GM06990 (cell line): ENCODE measurements around the gene NAV2.

ENCODE experiments used
- DNase-seq: peaks from one replicate; pipeline ENCODE4 v3.0.0-alpha.2; 2011; ENCODE audit not compliant: insufficient read length; ENCODE audit errors: extremely low read depth
- H3K27me3 ChIP-seq: replicated peaks from 2 replicates; pipeline ENCODE4 v1.6.0; 2011; ENCODE audit warnings: low read length; ENCODE audit not compliant: control insufficient read depth, insufficient read depth
- H3K36me3 ChIP-seq: 2 replicates; pipeline ENCODE4 v1.5.1; 2011; ENCODE audit warnings: low read length; ENCODE audit not compliant: control insufficient read depth, insufficient read depth
- H3K4me3 ChIP-seq: replicated peaks from 2 replicates; pipeline ENCODE4 v1.5.1; 2011; ENCODE audit warnings: low read depth, mild to moderate bottlenecking, control low read depth, low read length
- CTCF ChIP-seq: IDR thresholded peaks from 2 replicates; pipeline ENCODE4 v1.5.1; 2011; ENCODE audit warnings: low read length, control low read depth, mild to moderate bottlenecking, inconsistent platforms; ENCODE audit not compliant: insufficient read depth, poor library complexity, severe bottlenecking

Gene NAV2

GRCh38 chr11:19868871-19869270 lies 156.2 kb downstream of the NAV2 start:
- no peaks in the 10 kb centered on the region for H3K27me3 ChIP-seq
- no peak for TF ChIP-seq CTCF
- no peaks in the 10 kb centered on the region; the same call in 1 of the 2 replicates for H3K36me3 ChIP-seq
- DNase-seq, result no peak
- H3K4me3 ChIP-seq, result no peak overlapping the region

GRCh38 chr11:19869466-19869865 lies 156.8 kb downstream of the NAV2 start:
- no peak overlapping the region for H3K4me3 ChIP-seq
- no peak for TF ChIP-seq CTCF
- no peaks in the 10 kb centered on the region for H3K27me3 ChIP-seq
- no peak for DNase-seq
- no peaks in the 10 kb centered on the region; the same call in 1 of the 2 replicates for H3K36me3 ChIP-seq

GRCh38 chr11:19869946-19870589 lies 157.4 kb downstream of the NAV2 start:
- Histone ChIP-seq H3K27me3 (no peaks in the 10 kb centered on the region), H3K36me3 (no peaks in the 10 kb centered on the region; the same call in 1 of the 2 replicates), H3K4me3 (no peak overlapping the region)
- no peak for TF ChIP-seq CTCF
- no peak for DNase-seq

GRCh38 chr11:19871531-19871930 lies 158.9 kb downstream of the NAV2 start:
- Histone ChIP-seq H3K4me3 (no peak overlapping the region), H3K36me3 (no peaks in the 10 kb centered on the region; the same call in 1 of the 2 replicates), H3K27me3 (no peaks in the 10 kb centered on the region)
- TF ChIP-seq CTCF, result no peak
- no peak for DNase-seq

GRCh38 chr11:19872512-19873145 lies 160.0 kb downstream of the NAV2 start:
- Histone ChIP-seq H3K4me3 (no peak overlapping the region), H3K27me3 (no peaks in the 10 kb centered on the region), H3K36me3 (no peaks in the 10 kb centered on the region; the same call in 1 of the 2 replicates)
- no peak for TF ChIP-seq CTCF
- no peak for DNase-seq
